VCaP (cell line): ENCODE data around the gene CCDC51.
"Not testable (repeated sequence)": the region's sequence is repeated elsewhere in the genome, so short reads cannot be mapped to it uniquely, and the experiment has no call there.

Experiments
- H3K27ac ChIP-seq: fragments of 450-650 bp; 2 replicates; pipeline ENCODE4 v1.5.1; 2017
- TF ChIP-seq, protein P1 (sequence below): fragments of 450-650 bp; conservative IDR thresholded peaks from 2 replicates; pipeline ENCODE4 v1.5.1; 2017; ENCODE audit warnings: mild to moderate bottlenecking, moderate library complexity

CCDC51 gene

GRCh38 chr3:48405971-48406370 is 33.9 kb downstream of the CCDC51 start:
- H3K27ac ChIP-seq, result no peak overlapping the region
- TF ChIP-seq, protein P1, sequence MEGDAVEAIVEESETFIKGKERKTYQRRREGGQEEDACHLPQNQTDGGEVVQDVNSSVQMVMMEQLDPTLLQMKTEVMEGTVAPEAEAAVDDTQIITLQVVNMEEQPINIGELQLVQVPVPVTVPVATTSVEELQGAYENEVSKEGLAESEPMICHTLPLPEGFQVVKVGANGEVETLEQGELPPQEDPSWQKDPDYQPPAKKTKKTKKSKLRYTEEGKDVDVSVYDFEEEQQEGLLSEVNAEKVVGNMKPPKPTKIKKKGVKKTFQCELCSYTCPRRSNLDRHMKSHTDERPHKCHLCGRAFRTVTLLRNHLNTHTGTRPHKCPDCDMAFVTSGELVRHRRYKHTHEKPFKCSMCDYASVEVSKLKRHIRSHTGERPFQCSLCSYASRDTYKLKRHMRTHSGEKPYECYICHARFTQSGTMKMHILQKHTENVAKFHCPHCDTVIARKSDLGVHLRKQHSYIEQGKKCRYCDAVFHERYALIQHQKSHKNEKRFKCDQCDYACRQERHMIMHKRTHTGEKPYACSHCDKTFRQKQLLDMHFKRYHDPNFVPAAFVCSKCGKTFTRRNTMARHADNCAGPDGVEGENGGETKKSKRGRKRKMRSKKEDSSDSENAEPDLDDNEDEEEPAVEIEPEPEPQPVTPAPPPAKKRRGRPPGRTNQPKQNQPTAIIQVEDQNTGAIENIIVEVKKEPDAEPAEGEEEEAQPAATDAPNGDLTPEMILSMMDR, result no peak

DNA sequence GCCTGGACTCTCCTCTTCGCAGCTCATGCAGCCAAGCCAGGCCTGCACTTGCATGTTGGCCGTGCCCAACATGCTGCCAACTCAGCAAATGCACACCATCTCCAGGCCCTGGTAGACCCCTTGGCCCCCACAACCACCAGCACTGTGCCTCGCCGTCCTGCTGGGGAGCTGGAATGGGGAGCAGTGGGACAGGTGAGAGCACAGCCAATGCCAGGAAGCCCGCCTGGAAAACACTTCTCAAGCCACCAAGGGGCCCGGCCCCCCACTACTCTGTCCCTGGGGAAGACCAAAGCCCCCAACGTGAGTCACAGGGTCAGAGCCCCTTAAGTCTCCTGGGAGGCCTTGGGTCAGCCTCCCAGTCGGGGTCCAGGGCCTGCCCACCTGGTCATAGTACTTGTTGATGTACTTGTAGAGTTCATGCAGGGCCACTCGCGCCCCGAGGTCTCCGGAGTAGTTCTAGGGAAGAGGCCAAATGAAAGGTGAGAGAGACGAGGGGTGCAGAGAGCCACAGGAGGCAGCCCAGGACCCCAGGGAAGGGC is 34.5 kb downstream of the CCDC51 start:
- TF ChIP-seq, protein P1, result no peak
- H3K27ac ChIP-seq, result no peak overlapping the region

DNA sequence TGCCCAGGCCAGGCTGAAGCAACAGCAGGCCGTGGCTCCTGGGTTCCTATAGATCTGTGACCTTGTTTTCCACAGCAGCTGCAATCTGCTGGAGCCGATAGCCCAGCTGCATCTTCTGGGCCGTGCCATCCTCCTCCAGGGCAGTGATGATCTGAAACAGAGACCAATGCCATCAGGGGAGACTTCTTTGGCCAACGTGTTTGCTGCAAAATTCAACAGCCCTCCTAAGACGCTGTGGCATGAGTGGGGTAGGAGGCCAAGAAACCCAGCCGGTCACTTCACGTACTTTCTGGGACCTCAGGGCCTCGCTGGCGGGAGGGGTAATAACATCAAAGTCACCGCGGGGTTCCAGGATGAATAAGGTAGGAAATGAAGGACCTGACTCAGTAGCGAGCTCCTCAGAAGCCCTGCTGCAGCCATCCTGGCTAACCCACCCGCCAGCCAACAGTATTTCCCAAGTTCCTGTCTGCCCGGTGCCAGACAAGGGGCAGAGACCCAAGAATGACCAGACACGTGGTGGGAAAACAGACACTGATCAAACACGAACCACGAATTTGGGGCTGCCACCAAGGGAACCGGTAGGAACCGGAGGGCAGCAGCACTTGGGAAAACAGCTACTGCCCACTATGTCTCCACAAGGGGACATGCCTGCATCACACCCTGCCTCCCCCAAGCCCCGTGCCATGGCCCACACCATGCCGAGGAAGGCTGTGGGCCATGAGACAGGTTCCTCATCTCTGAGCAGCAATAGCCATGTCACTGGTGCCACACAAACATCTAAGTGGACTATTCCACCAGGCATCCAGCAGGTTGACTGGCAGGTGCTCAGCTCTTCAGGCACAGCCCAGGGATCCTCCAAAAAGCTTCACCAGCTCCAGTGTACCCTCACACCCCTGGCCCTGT is 35.2 kb downstream of the CCDC51 start:
- TF ChIP-seq, protein P1, result no peak
- no peak overlapping the region for H3K27ac ChIP-seq

GRCh38 chr3:48403533-48404439 is 36.1 kb downstream of the CCDC51 start:
- TF ChIP-seq, protein P1, result no peak
- no peak overlapping the region for H3K27ac ChIP-seq

- H3K27ac ChIP-seq, result no peak overlapping the region
- TF ChIP-seq, protein P1, result no peak
Measured at GRCh38 chr3:48402907-48403306, 37.0 kb downstream of the CCDC51 start.

DNA sequence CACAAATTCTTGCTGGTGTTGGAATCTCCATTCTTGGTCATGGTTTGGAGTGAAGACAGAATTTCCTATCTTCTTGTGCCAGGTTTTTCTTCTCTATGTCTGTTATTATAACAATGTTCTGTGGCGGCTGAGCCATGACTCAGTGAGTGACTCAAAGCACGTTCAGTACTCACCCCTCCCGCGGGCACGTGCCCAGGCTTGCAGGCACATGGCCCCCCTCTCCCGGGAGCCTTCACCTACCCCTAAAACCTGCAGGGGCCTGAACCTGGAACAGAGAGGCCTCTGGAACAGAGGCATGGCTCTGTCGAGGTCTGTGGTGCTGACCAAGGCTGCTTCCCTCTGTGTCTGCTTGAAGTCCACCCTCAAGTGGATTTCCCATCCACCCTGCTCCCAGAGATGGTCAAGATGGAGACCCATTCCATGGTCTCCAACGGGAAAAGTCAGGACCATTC is 37.6 kb downstream of the CCDC51 start:
- TF ChIP-seq, protein P1, result no peak
- H3K27ac ChIP-seq, result no peak overlapping the region

DNA sequence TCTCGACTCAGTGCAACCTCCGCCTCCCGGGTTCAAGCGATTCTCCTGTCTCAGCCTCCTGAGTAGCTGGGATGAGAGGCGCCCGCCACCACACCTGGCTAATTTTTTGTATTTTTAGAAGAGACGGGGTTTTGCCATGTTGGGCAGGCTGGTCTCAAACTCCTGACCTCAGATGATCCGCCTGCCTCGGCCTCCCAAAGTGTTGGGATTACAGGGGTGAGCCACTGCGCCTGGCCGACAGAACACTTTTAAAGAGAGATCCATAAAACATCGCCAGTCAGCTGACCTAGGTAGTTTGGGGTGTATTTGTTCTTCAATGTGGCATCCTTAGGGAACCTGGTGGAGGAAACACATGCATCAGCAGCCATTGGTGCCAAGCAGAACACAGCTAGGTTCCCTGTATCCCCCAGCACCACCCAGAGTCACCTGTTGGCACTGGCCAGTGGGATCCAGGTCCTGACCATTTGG is 38.5 kb downstream of the CCDC51 start:
- H3K27ac ChIP-seq, result not testable (repeated sequence)
